Psoas muscle (tissue), 8 donors: ENCODE data around the gene CFAP299. TPM values are rescaled to one million over a fixed set of nuclear protein-coding genes. Genes with fewer than 3 reads are reported as not detected.
"Not testable (repeated sequence)": the region's sequence is repeated elsewhere in the genome, so short reads cannot be mapped to it uniquely, and the experiment has no call there.

Experiments used
- ATAC-seq, 4 donors: fragments of 200-7000 bp; cut with Tn5 transposase; one replicate each; pipeline ENCODE4 v1.9.1; 2020; ENCODE audit warnings: moderate library complexity in 3 of 4, mild to moderate bottlenecking in 2 of 4
- DNase-seq, 2 donors: peaks; one replicate each; pipeline ENCODE4 v3.0.0-alpha.2; 2020
- H3K27ac ChIP-seq: fragments of 200-600 bp; one replicate; pipeline ENCODE4 v1.8.0; 2022
- H3K27me3 ChIP-seq, 3 donors: fragments of 200-600 bp in 1 of 3; one replicate each; pipeline versions ENCODE4 v1.6.1 to v1.8.0; 2013 to 2022; ENCODE audit warnings: low read length in 2 of 3, mild to moderate bottlenecking in 2 of 3, moderate library complexity in 1 of 3; ENCODE audit not compliant: insufficient read depth in 3 of 3
- H3K36me3 ChIP-seq, 2 donors: fragments of 200-600 bp in 1 of 2; one replicate each; pipeline versions ENCODE4 v1.6.1 to v1.8.0; 2013 to 2022; ENCODE audit warnings: low read depth in 1 of 2, mild to moderate bottlenecking in 1 of 2, moderate library complexity in 1 of 2; ENCODE audit not compliant: insufficient read depth in 1 of 2
- H3K4me1 ChIP-seq: fragments of 200-600 bp; one replicate; pipeline ENCODE4 v1.8.0; 2022
- H3K4me3 ChIP-seq: fragments of 200-600 bp; one replicate; pipeline ENCODE4 v1.8.0; 2022; ENCODE audit warnings: mild to moderate bottlenecking
- H3K9me3 ChIP-seq: fragments of 200-600 bp; one replicate; pipeline ENCODE4 v1.8.0; 2022
- WGBS, 3 donors: extraction: QIAGEN DNeasy Blood & Tissue Kit; methylation state at CpG; one replicate each; pipeline versions ENCODE4 v1.1.6 to v1.1.7; 2013; 5-methylcytosine and 5-hydroxymethylcytosine counted together
- intact Hi-C, 2 donors: fragments of 100-400 bp; cut with DNase I; formaldehyde crosslinking; loops; one replicate each; pipeline versions ENCODE4 v1.11.0 to v1.14.2; 2022
- polyA plus RNA-seq, 3 donors: library from polyadenylated mRNA; stranded (reverse); fragments of 200-250 nt; gene quantifications; one replicate each; pipeline ENCODE4 v1.2.3, GENCODE V29; 2013
- total RNA-seq, 4 donors: library from RNA; stranded (reverse); fragmentation: NEBNext Ultra II Directional in 2 of 4; extraction: Animal tissue kit (Norgen Biotek cat#: 25700) in 2 of 4; gene quantifications; one replicate each; pipeline versions ENCODE4 v1.2.1 to v1.2.4, GENCODE V29; 2021 to 2023
- TF ChIP-seq, protein P1 (sequence below): fragments of 200-600 bp; IDR thresholded peaks from one replicate; pipeline ENCODE4 v1.8.0; 2022; ENCODE audit warnings: antibody characterized with exemption
- donor health status: healthy with polysubstance abuse.
- donor health status: DM: no; HTN: no; CAD: no; lungs with moderate emphysema.
- donor health status: Bipolar disorder and iron deficiency.
- donor health status: healthy.
- donor health status: DM: yes; HTN: yes; CAD: no.
- donor health status: DM: no; HTN: no; CAD: no.
- donor health status: DM: no; HTN: no; CAD: no.
- donor health status: DM: yes; HTN: yes; CAD: no.

CFAP299 gene
- total and polyA plus RNA-seq, 7 donors, result not detected

DNA sequence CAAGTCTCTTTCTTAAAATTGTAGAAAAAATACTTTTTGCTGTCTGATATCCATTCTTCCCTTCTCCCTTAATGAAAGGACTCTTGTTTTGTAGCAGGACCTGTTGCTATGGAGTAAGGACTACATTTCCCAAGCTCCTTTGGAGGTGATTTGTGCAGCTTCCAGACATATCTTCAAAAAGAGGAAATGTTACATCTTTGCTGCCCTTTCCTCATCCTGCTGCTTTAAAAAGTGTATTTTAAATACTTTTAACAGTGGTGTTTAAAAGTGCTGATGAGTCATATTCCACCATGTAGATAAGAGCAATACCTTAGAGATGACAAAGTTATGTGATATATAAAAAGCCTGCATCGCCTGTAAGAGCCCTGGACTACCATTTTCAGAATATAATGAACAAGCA is 98.7 kb downstream of the CFAP299 start:
- DNase-seq (no peak), ATAC-seq (no peak)
- 37 to 97% (median 75%) methylated on average over 1 of the region's 1 CpG for WGBS, 3 donors
- TF ChIP-seq, protein P1, sequence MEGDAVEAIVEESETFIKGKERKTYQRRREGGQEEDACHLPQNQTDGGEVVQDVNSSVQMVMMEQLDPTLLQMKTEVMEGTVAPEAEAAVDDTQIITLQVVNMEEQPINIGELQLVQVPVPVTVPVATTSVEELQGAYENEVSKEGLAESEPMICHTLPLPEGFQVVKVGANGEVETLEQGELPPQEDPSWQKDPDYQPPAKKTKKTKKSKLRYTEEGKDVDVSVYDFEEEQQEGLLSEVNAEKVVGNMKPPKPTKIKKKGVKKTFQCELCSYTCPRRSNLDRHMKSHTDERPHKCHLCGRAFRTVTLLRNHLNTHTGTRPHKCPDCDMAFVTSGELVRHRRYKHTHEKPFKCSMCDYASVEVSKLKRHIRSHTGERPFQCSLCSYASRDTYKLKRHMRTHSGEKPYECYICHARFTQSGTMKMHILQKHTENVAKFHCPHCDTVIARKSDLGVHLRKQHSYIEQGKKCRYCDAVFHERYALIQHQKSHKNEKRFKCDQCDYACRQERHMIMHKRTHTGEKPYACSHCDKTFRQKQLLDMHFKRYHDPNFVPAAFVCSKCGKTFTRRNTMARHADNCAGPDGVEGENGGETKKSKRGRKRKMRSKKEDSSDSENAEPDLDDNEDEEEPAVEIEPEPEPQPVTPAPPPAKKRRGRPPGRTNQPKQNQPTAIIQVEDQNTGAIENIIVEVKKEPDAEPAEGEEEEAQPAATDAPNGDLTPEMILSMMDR, result no peak
- intact Hi-C loops, result no loop called here
- Histone ChIP-seq H3K4me3 (no peak overlapping the region), H3K27me3 (no peaks in the 10 kb centered on the region), H3K9me3 (no peaks in the 10 kb centered on the region), H3K36me3 (no peaks in the 10 kb centered on the region), H3K4me1 (no peaks in the 10 kb centered on the region), H3K27ac (no peak overlapping the region)

DNA sequence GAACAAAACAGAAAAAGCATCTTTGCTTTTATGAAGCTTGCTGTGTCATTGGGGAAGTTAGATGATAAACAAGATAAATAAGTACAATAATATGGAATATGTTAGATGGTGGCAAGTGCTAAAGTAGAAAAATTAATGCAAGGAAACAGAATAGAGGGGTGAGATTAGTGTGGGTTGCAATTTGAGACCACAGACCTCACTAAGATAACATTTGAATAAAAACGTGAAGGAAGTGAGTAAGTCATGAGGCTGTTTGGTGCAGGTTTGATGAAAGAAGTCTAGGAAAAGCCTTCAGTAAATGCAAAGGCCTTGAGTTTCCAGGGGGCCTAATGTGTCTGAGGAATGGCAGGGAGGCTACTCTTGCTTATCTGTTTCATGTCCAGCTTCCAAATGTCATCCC is 102.5 kb downstream of the CFAP299 start:
- H3K27ac ChIP-seq, result no peak overlapping the region
- H3K27me3 ChIP-seq, result no peaks in the 10 kb centered on the region
- no peaks in the 10 kb centered on the region for H3K36me3 ChIP-seq
- intact Hi-C loops, result no loop called here
- H3K4me1 ChIP-seq, result no peaks in the 10 kb centered on the region
- no peaks in the 10 kb centered on the region for H3K9me3 ChIP-seq
- TF ChIP-seq, protein P1, result no peak
- WGBS, 3 donors, result 14 to 30% (median 19%) methylated on average over 1 of the region's 1 CpG
- no peak overlapping the region for H3K4me3 ChIP-seq
- no peak for DNase-seq
- ATAC-seq, result no peak

DNA sequence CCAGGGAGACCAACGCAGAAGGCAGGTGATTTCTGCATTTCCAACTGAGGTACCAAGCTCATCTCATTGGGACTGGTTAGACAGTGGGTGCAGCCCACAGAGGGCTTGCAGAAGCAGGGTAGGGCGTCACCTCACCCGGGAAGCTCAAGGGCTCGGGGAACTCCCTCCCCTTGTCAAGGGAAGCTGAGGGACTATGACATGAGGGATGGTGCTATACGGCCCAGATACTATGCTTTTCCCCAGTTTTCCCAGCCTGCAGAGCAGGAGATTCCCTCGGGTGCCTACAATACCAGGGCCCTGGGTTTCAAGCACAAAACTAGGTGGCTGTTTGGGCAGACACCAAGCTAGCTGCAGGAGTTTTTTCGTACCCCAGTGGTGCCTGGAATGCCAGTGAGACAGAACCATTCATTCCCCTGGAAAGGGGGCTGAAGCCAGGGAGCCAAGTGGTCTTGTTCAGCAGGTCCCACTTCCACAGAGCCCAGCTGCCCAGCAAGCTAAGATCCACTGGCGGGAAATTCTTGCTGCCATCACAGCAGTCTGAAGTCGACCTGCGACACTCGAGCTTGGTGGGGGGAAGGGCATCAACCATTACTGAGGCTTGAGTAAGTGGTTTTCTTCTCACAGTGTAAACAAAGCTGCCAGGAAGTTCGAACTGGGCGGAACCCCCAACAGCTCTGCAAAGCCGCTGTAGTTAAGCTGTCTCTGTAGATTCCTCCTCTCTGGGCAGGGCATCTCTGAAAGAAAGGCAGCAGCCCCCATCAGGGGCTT is 103.9 kb downstream of the CFAP299 start:
- DNase-seq, intact Hi-C loops, H3K27ac ChIP-seq: not testable (repeated sequence)

DNA sequence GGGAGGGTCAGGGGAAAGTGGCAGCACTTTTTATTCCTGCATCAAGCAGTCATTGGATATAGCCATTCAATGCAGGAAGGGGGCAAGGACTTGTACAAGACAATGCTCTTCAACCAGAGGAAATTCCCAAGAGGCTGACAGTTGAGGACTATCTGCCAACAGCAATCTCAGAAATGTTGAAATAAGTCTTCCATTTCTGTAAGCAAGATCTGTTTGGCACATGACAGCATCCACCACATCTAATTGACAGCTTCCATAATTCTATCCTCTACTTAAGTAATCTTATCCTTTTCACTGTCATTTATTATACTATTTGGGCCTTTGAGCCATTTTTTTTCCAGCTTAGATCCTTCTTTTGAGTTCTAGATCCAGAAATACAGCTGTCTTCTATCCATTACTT is 110.7 kb downstream of the CFAP299 start:
- no peaks in the 10 kb centered on the region for H3K9me3 ChIP-seq
- no peaks in the 10 kb centered on the region for H3K36me3 ChIP-seq
- TF ChIP-seq, protein P1, result no peak
- H3K4me3 ChIP-seq, result no peak overlapping the region
- intact Hi-C loops, result no loop called here
- DNase-seq (no peak), ATAC-seq (no peak)
- no peaks in the 10 kb centered on the region for H3K4me1 ChIP-seq
- H3K27ac ChIP-seq, result no peak overlapping the region
- H3K27me3 ChIP-seq, result no peaks in the 10 kb centered on the region

More for the DNA sequence above, 103.9 kb downstream of the CFAP299 start:
- WGBS, 3 donors, result 59 to 68% (median 62%) methylated on average over 14 of the region's 14 CpGs
- H3K4me1 ChIP-seq, H3K27me3 ChIP-seq, ATAC-seq, H3K36me3 ChIP-seq, H3K4me3 ChIP-seq, H3K9me3 ChIP-seq: not testable (repeated sequence)

DNA sequence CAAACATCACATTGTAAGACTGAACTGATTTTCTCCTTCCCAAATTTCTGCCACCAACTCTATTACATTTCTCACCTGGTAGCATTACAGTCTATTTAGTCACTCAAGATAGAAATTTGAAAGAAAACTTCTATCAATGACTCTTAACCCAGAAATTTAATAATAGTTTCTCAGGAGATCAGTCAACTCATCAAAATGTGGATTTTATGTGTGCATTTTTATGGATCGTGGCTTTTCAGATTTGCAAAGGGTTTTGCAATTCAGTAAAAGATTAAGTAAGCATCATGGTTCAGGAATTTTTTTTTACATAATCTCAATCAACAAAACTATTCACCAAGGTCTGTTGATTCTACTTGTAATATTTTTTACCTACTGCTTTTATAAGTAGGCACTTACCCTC is 111.1 kb downstream of the CFAP299 start:
- WGBS, 3 donors, result 75 to 87% (median 79%) methylated on average over 1 of the region's 1 CpG
- H3K36me3 ChIP-seq, result no peaks in the 10 kb centered on the region
- no peak overlapping the region for H3K27ac ChIP-seq
- TF ChIP-seq, protein P1, result no peak
- DNase-seq (no peak), ATAC-seq (no peak)
- intact Hi-C loops, result no loop called here
- H3K4me3 ChIP-seq, result no peak overlapping the region
- no peaks in the 10 kb centered on the region for H3K9me3 ChIP-seq
- H3K4me1 ChIP-seq, result no peaks in the 10 kb centered on the region
- no peaks in the 10 kb centered on the region for H3K27me3 ChIP-seq
